Measurements from ENCODE around the gene SHANK2. TPM values are rescaled to one million over a fixed set of nuclear protein-coding genes. Genes with fewer than 3 reads are reported as not detected.

SHANK2 gene
- total RNA-seq (2022; extraction: Qiagen RNA extraction; ENCODE audit: low read depth): 6.3 to 10.5 TPM (median 8.3 TPM) in 5 replicates

GRCh38 chr11:71252269-71252769, at the start of gene SHANK2:
Gene SHANK2 (minus strand): TSS chr11:71252577. CDS start chr11:71147326, 105,251 bp downstream.

Other genes with a start within 250 kb of the SHANK2 start
- 39.4 to 52.8 TPM (median 49.3 TPM) in 5 replicates for gene DHCR7, start 195.8 kb upstream of the SHANK2 start, total RNA-seq (2022; extraction: Qiagen RNA extraction; ENCODE audit: low read depth)
- 39.2 to 51.5 TPM (median 45.2 TPM) in 5 replicates for gene NADSYN1, start 200.6 kb upstream of the SHANK2 start, total RNA-seq (2022; extraction: Qiagen RNA extraction; ENCODE audit: low read depth)